Neural progenitor cell (in vitro differentiated cells): ENCODE results near the gene HBS1L. TPM values are rescaled to one million over a fixed set of nuclear protein-coding genes. Genes with fewer than 3 reads are reported as not detected.

Experiments used
- DNase-seq: peaks from one replicate; pipeline ENCODE4 v3.0.0-alpha.2; 2016; ENCODE audit warnings: low spot score
- H2AFZ ChIP-seq: fragments of 200-600 bp; sonication (generic); replicated peaks from 2 replicates; pipeline ENCODE4 v1.6.1; 2016; ENCODE audit warnings: antibody characterized with exemption
- H3F3A ChIP-seq: fragments of 200-600 bp; sonication (generic); 2 replicates; pipeline ENCODE4 v1.6.1; 2016; ENCODE audit warnings: antibody characterized with exemption, low read depth
- H3K27ac ChIP-seq: fragments of 200-600 bp; sonication (generic); 2 replicates; pipeline ENCODE4 v1.5.1; 2016; ENCODE audit warnings: mild to moderate bottlenecking
- H3K27me3 ChIP-seq: fragments of 200-600 bp; sonication (generic); 2 replicates; pipeline ENCODE4 v1.6.1; 2016; ENCODE audit warnings: mild to moderate bottlenecking, moderate library complexity
- H3K36me3 ChIP-seq: fragments of 200-600 bp; sonication (generic); 2 replicates; pipeline ENCODE4 v1.5.1; 2016
- H3K4me1 ChIP-seq: fragments of 200-600 bp; sonication (generic); 2 replicates; pipeline ENCODE4 v1.6.1; 2016; ENCODE audit warnings: mixed run types
- H3K4me2 ChIP-seq: fragments of 200-600 bp; sonication (generic); 2 replicates; pipeline ENCODE4 v1.6.1; 2016
- H3K4me3 ChIP-seq: fragments of 200-600 bp; sonication (generic); 2 replicates; pipeline ENCODE4 v1.5.1; 2016
- H3K79me2 ChIP-seq: fragments of 200-600 bp; sonication (generic); 2 replicates; pipeline ENCODE4 v1.6.1; 2016; ENCODE audit warnings: low read depth
- H3K9ac ChIP-seq: fragments of 200-600 bp; sonication (generic); 2 replicates; pipeline ENCODE4 v1.6.1; 2016
- H3K9me3 ChIP-seq: fragments of 200-600 bp; sonication (generic); 2 replicates; pipeline ENCODE4 v1.5.1; 2016; ENCODE audit warnings: low read depth
- H4K20me1 ChIP-seq: fragments of 200-600 bp; sonication (generic); 2 replicates; pipeline ENCODE4 v1.6.1; 2016; ENCODE audit warnings: low read depth
- H3K27ac Mint-ChIP-seq: 3 replicates; pipeline ENCODE4 v1.8.0; 2021; ENCODE audit warnings: mixed read lengths
- H3K27me3 Mint-ChIP-seq: 2 replicates; pipeline ENCODE4 v1.8.0; 2022; ENCODE audit warnings: low read depth, mild to moderate bottlenecking, inconsistent platforms, moderate library complexity, mixed read lengths; ENCODE audit not compliant: insufficient read depth
- H3K36me3 Mint-ChIP-seq: 3 replicates; pipeline ENCODE4 v1.8.0; 2021; ENCODE audit warnings: mixed read lengths
- H3K4me1 Mint-ChIP-seq: 3 replicates; pipeline ENCODE4 v1.8.0; 2021; ENCODE audit warnings: mixed read lengths
- H3K4me3 Mint-ChIP-seq: 3 replicates; pipeline ENCODE4 v1.8.0; 2021; ENCODE audit warnings: mild to moderate bottlenecking, moderate library complexity, mixed read lengths
- H3K9me3 Mint-ChIP-seq: 3 replicates; pipeline ENCODE4 v1.8.0; 2020; ENCODE audit warnings: mixed read lengths
- CTCF ChIP-seq: fragments of 200-600 bp; sonication (generic); IDR thresholded peaks from 2 replicates; pipeline ENCODE4 v1.5.1; 2017; ENCODE audit warnings: antibody characterized with exemption, mild to moderate bottlenecking
- EZH2 ChIP-seq: fragments of 200-600 bp; sonication (generic); IDR thresholded peaks from 2 replicates; pipeline ENCODE4 v1.6.1; 2017; ENCODE audit warnings: antibody characterized with exemption, mild to moderate bottlenecking, moderate library complexity
- EZH2phosphoT487 ChIP-seq: fragments of 200-600 bp; sonication (generic); IDR thresholded peaks from 2 replicates; pipeline ENCODE4 v1.6.1; 2017; ENCODE audit warnings: antibody characterized with exemption
- total RNA-seq: library from RNA; depleted of rRNA; stranded (reverse); fragments of >200 nt; gene quantifications from 2 replicates; pipeline ENCODE4 v1.2.3, GENCODE V29; 2015; ENCODE audit warnings: low replicate concordance

HBS1L gene
- total RNA-seq, 1 donor from 2014 or later, result 215 TPM

- no peak overlapping the region for H3K27ac ChIP-seq
- DNase-seq, result no peak
- no peak overlapping the region for H3K9ac ChIP-seq
- Mint-ChIP-seq H3K36me3 (no peaks in the 10 kb centered on the region), H3K4me3 (no peak overlapping the region), H3K27ac (no peak overlapping the region), H3K27me3 (no peaks in the 10 kb centered on the region), H3K4me1 (no peaks in the 10 kb centered on the region), H3K9me3 (no peaks in the 10 kb centered on the region)
- H3K4me1 ChIP-seq, result no peaks in the 10 kb centered on the region
- H3K36me3 ChIP-seq, result no peaks in the 10 kb centered on the region
- H2AFZ ChIP-seq, result no peak overlapping the region
- TF ChIP-seq EZH2phosphoT487 (no peak), CTCF (no peak), EZH2 (no peak)
- H3K4me2 ChIP-seq, result no peak overlapping the region
- H3K79me2 ChIP-seq, result no peaks in the 10 kb centered on the region
- H3F3A ChIP-seq, result no peaks in the 10 kb centered on the region
- no peaks in the 10 kb centered on the region for H4K20me1 ChIP-seq
- no peaks in the 10 kb centered on the region for H3K9me3 ChIP-seq
- no peaks in the 10 kb centered on the region for H3K27me3 ChIP-seq
- no peak overlapping the region for H3K4me3 ChIP-seq
These were observed 42.5 kb upstream of the HBS1L start for GRCh38 chr6:135097172-135097571.

GRCh38 chr6:135096403-135097130 is 41.9 kb upstream of the HBS1L start:
- Histone ChIP-seq H3K79me2 (no peaks in the 10 kb centered on the region), H2AFZ (no peak overlapping the region), H3F3A (no peaks in the 10 kb centered on the region), H4K20me1 (no peaks in the 10 kb centered on the region), H3K4me3 (no peak overlapping the region), H3K9ac (no peak overlapping the region), H3K9me3 (no peaks in the 10 kb centered on the region), H3K27ac (no peak overlapping the region), H3K36me3 (no peaks in the 10 kb centered on the region), H3K4me1 (no peaks in the 10 kb centered on the region), H3K27me3 (no peaks in the 10 kb centered on the region), H3K4me2 (no peak overlapping the region)
- no peak overlapping the region for H3K4me3 Mint-ChIP-seq
- no peaks in the 10 kb centered on the region for H3K36me3 Mint-ChIP-seq
- TF ChIP-seq EZH2phosphoT487 (no peak), CTCF (no peak), EZH2 (no peak)
- H3K27me3 Mint-ChIP-seq, result no peaks in the 10 kb centered on the region
- no peaks in the 10 kb centered on the region for H3K9me3 Mint-ChIP-seq
- no peaks in the 10 kb centered on the region for H3K4me1 Mint-ChIP-seq
- H3K27ac Mint-ChIP-seq, result no peak overlapping the region
- DNase-seq, result no peak

- Mint-ChIP-seq H3K4me3 (no peak overlapping the region), H3K9me3 (no peaks in the 10 kb centered on the region), H3K27me3 (no peaks in the 10 kb centered on the region), H3K4me1 (no peaks in the 10 kb centered on the region), H3K27ac (no peak overlapping the region), H3K36me3 (no peaks in the 10 kb centered on the region)
- no peak for DNase-seq
- Histone ChIP-seq H3K4me1 (no peaks in the 10 kb centered on the region), H3F3A (no peaks in the 10 kb centered on the region), H3K9me3 (no peaks in the 10 kb centered on the region), H3K4me2 (no peak overlapping the region), H3K4me3 (no peak overlapping the region), H3K9ac (no peak overlapping the region), H4K20me1 (no peaks in the 10 kb centered on the region), H3K79me2 (no peaks in the 10 kb centered on the region), H3K27me3 (no peaks in the 10 kb centered on the region), H2AFZ (no peak overlapping the region), H3K36me3 (no peaks in the 10 kb centered on the region), H3K27ac (no peak overlapping the region)
- TF ChIP-seq CTCF (no peak), EZH2phosphoT487 (no peak), EZH2 (no peak)
These were observed 41.1 kb upstream of the HBS1L start for GRCh38 chr6:135095716-135096115.
